GM23248 (cell line): Measurements from ENCODE around the gene IL13RA1.
"Not testable (repeated sequence)": the region's sequence is repeated elsewhere in the genome, so short reads cannot be mapped to it uniquely, and the experiment has no call there.

Experiments used
- EZH2 ChIP-seq: fragments of 200-600 bp; sonication (generic); IDR thresholded peaks from 2 replicates; pipeline ENCODE4 v1.6.1; 2018; ENCODE audit warnings: antibody characterized with exemption, mild to moderate bottlenecking; ENCODE audit not compliant: insufficient read depth, poor library complexity, severe bottlenecking
- EZH2phosphoT487 ChIP-seq: fragments of 200-600 bp; sonication (generic); IDR thresholded peaks from 2 replicates; pipeline ENCODE4 v1.6.1; 2018; ENCODE audit warnings: antibody characterized with exemption, moderate library complexity, mild to moderate bottlenecking, low read depth; ENCODE audit not compliant: insufficient read depth

DNA sequence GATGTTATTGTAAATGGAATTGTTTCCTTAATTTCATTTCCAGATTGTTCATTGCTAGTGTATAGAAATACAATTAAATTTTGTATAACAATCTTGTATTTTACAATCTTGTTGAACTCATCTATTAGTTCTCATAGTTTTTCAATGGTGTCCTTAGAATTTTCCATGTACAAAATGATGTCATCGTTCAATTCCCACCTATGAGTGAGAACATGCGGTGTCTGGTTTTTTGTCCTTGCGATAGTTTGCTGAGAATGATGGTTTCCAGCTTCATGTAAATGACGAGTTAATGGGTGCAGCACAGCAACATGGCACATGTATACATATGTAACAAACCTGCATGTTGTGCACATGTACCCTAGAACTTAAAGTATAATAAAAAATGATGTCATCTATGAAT, 89.9 kb downstream of the IL13RA1 start:
- TF ChIP-seq EZH2phosphoT487, EZH2: not testable (repeated sequence)
